K562 (cell line): ENCODE measurements around the gene TLX2. TPM values are rescaled to one million over a fixed set of nuclear protein-coding genes. Genes with fewer than 3 reads are reported as not detected.

Source experiments
- BHLHE40 ChIP-seq: IDR thresholded peaks from 2 replicates; pipeline ENCODE4 v1.6.1; 2011; ENCODE audit warnings: low read length, improper control_type of control experiment
- CAMTA2 ChIP-seq: fragments of 250-450 bp; sonication (Bioruptor Pico); conservative IDR thresholded peaks from 2 replicates; pipeline ENCODE4 v1.5.1; 2022
- CHD4 ChIP-seq: fragments of 200-600 bp; sonication (generic); IDR thresholded peaks from 3 replicates; pipeline ENCODE4 v1.6.1; 2012; ENCODE audit warnings: low read depth, mild to moderate bottlenecking, mixed read lengths, low read length, inconsistent platforms; ENCODE audit not compliant: insufficient read depth, insufficient replicate concordance, poor library complexity, severe bottlenecking
- FOXJ2 ChIP-seq: fragments of 200-800 bp; sonication (Bioruptor generic); IDR thresholded peaks from 2 replicates; pipeline ENCODE4 v1.6.1; 2016; ENCODE audit warnings: missing genetic modification characterization, missing compliant biosample characterization
- HLTF ChIP-seq: fragments of 450-650 bp; IDR thresholded peaks from 2 replicates; pipeline ENCODE4 v1.6.1; 2016
- KLF13 ChIP-seq: fragments of 450-650 bp; IDR thresholded peaks from 2 replicates; pipeline ENCODE4 v1.6.1; 2016; ENCODE audit warnings: missing genetic modification characterization, low read depth, mild to moderate bottlenecking, missing compliant biosample characterization, moderate library complexity, borderline replicate concordance
- L3MBTL2 ChIP-seq: fragments of 450-650 bp; IDR thresholded peaks from 2 replicates; pipeline ENCODE4 v1.6.1; 2016; ENCODE audit warnings: mild to moderate bottlenecking, moderate library complexity
- MYBL2 ChIP-seq, 2 experiments: fragments of 450-650 bp in 1 of 2; sonication (generic) in 1 of 2; formaldehyde crosslinking in 1 of 2; IDR thresholded peaks; 2 replicates each; pipeline versions ENCODE4 v1.6.1 to v1.8.1; 2017 to 2022; ENCODE audit warnings: borderline replicate concordance in 1 of 2, inconsistent platforms in 1 of 2, low read depth in 1 of 2, mild to moderate bottlenecking in 1 of 2, missing genetic modification reagents in 1 of 2, moderate library complexity in 1 of 2
- PTRF ChIP-seq: fragments of 450-650 bp; IDR thresholded peaks from 2 replicates; pipeline ENCODE4 v1.6.1; 2016; ENCODE audit warnings: mild to moderate bottlenecking, missing genetic modification characterization, missing compliant biosample characterization
- RBM39 ChIP-seq: fragments of 200-400 bp; formaldehyde crosslinking; optimal IDR thresholded peaks from 2 replicates; pipeline ENCODE3; 2018; ENCODE audit warnings: low read depth, low read length
- TBP ChIP-seq: optimal IDR thresholded peaks from 2 replicates; pipeline ENCODE3; 2011; ENCODE audit warnings: low read depth, low read length, improper control_type of control experiment
- THRAP3 ChIP-seq: fragments of 450-650 bp; IDR thresholded peaks from 2 replicates; pipeline ENCODE4 v1.6.1; 2016; ENCODE audit warnings: mild to moderate bottlenecking, inconsistent platforms, borderline replicate concordance
- ZNF316 ChIP-seq: fragments of 450-650 bp; IDR thresholded peaks from 2 replicates; pipeline ENCODE4 v1.6.1; 2016
- polyA plus RNA-seq, 8 experiments: library from polyadenylated mRNA; depleted of rRNA in 4 of 8; stranded (reverse) in 5 of 8; unstranded in 3 of 8; fragments of >200 nt; fragmentation: Nextera tagmentation in 2 of 8; fragmentation: Illumina TruSeq in 1 of 8; extraction: Ambion mirVana in 2 of 8; extraction: Trizol in 1 of 8; gene quantifications; 2 replicates each; pipeline versions ENCODE4 v1.2.1 to v1.2.3, GENCODE V29; 2011 to 2014; ENCODE audit warnings: inconsistent platforms in 1 of 8, missing spikeins in 1 of 8
- total RNA-seq, 7 experiments: library from RNA; depleted of rRNA in 6 of 7; stranded (reverse); fragments of >200 nt in 6 of 7; fragmentation: Illumina TruSeq in 2 of 7; extraction: Trizol in 2 of 7; gene quantifications; 2 replicates each; pipeline versions ENCODE4 v1.2.1 to v1.2.3, GENCODE V29; 2011 to 2021; ENCODE audit warnings: low replicate concordance in 1 of 7
- TF ChIP-seq, protein P1 (sequence below): fragments of 450-650 bp; IDR thresholded peaks from 2 replicates; pipeline ENCODE4 v1.6.1; 2017; ENCODE audit warnings: antibody characterized with exemption, mild to moderate bottlenecking
- TF ChIP-seq, protein P2 (sequence below): fragments of 250-450 bp; sonication (Bioruptor Pico); IDR thresholded peaks from 2 replicates; pipeline ENCODE4 v1.8.0; 2022; ENCODE audit warnings: moderate library complexity, mild to moderate bottlenecking, inconsistent platforms
- TF ChIP-seq, protein P3 (sequence below): sonication (generic); formaldehyde crosslinking; IDR thresholded peaks from 2 replicates; pipeline ENCODE4 v1.4.0; 2020; ENCODE audit warnings: mild to moderate bottlenecking, missing genetic modification reagents
- TF ChIP-seq, protein P4 (sequence below), 2 experiments: IDR thresholded peaks; 2 replicates each; pipeline ENCODE4 v1.6.1; 2011; ENCODE audit warnings: borderline replicate concordance in 1 of 2, control low read depth in 1 of 2, low read depth in 1 of 2, low read length in 1 of 2, mild to moderate bottlenecking in 1 of 2, mixed read lengths in 1 of 2, moderate library complexity in 1 of 2; ENCODE audit not compliant: insufficient read depth in 1 of 2, insufficient read length in 1 of 2, poor library complexity in 1 of 2, severe bottlenecking in 1 of 2; ENCODE audit errors: extremely low read depth in 1 of 2
- TF ChIP-seq, protein P5 (sequence below): fragments of 250-450 bp; sonication (Bioruptor Pico); IDR thresholded peaks from 2 replicates; pipeline ENCODE4 v1.6.1; 2021; ENCODE audit warnings: mild to moderate bottlenecking

Gene TLX2
- total and polyA plus RNA-seq, 9 of the 15 experiments (the other 6 are each of a cell fraction or from before 2014, with no cell fraction given), result not detected

DNA sequence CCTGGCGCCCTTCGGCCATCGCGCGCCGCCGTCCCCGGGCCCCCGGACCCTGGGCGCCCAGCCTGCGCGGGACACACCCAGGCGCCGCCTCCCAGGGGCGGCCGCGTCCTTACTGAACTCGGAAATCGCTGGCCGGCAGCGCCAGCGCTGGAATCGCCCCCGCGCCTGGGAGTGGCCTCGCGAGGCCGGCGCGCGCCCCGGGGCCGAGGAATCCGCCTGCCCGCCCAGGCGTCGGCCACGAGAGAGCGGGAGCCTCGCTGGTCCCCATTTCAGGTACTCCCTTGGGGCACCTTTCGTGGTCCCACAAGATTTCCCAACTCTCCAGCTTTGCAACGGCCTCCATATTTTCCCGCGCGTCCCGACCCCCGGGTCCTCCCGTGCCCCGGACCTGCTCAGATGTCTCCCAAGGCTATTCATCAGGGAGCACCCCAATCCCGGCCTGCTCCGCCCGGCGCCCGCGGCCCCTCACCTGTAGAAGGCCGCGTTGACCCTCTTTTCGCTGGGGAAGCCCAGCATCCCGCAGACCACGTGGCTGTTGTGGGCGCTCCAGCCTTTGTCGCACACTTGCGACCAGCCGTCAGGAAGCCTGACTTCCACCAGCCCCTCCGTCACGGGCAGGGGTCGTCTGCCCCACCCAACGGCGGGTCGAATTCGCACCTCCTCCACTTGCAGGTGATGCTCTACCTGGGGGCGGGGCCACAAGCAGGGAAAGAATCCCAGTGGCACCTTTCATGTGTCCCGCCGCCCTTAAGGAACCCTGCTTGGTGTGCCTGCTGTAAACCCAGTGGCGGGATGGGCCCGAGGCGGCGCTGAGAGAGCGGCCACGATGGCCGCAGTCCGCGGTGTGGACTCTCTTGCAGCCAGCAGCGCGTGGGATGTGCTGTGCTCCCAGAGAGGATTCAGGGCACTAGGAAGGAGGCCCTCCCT lies 34.9 kb downstream of the TLX2 start (continued):
- TF ChIP-seq, protein P1, sequence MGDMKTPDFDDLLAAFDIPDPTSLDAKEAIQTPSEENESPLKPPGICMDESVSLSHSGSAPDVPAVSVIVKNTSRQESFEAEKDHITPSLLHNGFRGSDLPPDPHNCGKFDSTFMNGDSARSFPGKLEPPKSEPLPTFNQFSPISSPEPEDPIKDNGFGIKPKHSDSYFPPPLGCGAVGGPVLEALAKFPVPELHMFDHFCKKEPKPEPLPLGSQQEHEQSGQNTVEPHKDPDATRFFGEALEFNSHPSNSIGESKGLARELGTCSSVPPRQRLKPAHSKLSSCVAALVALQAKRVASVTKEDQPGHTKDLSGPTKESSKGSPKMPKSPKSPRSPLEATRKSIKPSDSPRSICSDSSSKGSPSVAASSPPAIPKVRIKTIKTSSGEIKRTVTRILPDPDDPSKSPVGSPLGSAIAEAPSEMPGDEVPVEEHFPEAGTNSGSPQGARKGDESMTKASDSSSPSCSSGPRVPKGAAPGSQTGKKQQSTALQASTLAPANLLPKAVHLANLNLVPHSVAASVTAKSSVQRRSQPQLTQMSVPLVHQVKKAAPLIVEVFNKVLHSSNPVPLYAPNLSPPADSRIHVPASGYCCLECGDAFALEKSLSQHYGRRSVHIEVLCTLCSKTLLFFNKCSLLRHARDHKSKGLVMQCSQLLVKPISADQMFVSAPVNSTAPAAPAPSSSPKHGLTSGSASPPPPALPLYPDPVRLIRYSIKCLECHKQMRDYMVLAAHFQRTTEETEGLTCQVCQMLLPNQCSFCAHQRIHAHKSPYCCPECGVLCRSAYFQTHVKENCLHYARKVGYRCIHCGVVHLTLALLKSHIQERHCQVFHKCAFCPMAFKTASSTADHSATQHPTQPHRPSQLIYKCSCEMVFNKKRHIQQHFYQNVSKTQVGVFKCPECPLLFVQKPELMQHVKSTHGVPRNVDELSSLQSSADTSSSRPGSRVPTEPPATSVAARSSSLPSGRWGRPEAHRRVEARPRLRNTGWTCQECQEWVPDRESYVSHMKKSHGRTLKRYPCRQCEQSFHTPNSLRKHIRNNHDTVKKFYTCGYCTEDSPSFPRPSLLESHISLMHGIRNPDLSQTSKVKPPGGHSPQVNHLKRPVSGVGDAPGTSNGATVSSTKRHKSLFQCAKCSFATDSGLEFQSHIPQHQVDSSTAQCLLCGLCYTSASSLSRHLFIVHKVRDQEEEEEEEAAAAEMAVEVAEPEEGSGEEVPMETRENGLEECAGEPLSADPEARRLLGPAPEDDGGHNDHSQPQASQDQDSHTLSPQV, result peak; percentile 80
- TF ChIP-seq, protein P2, sequence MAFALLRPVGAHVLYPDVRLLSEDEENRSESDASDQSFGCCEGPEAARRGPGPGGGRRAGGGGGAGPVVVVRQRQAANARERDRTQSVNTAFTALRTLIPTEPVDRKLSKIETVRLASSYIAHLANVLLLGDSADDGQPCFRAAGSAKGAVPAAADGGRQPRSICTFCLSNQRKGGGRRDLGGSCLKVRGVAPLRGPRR (CRISPR knock-in tag), result no peak
- TF ChIP-seq FOXJ2 (tag), result no peak
- no peak for TF ChIP-seq CAMTA2 (CRISPR knock-in tag)
- TF ChIP-seq, protein P3, sequence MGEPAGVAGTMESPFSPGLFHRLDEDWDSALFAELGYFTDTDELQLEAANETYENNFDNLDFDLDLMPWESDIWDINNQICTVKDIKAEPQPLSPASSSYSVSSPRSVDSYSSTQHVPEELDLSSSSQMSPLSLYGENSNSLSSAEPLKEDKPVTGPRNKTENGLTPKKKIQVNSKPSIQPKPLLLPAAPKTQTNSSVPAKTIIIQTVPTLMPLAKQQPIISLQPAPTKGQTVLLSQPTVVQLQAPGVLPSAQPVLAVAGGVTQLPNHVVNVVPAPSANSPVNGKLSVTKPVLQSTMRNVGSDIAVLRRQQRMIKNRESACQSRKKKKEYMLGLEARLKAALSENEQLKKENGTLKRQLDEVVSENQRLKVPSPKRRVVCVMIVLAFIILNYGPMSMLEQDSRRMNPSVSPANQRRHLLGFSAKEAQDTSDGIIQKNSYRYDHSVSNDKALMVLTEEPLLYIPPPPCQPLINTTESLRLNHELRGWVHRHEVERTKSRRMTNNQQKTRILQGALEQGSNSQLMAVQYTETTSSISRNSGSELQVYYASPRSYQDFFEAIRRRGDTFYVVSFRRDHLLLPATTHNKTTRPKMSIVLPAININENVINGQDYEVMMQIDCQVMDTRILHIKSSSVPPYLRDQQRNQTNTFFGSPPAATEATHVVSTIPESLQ (CRISPR knock-in tag), result 0 out of 2 replicates have a peak, but pooled peaks have one; percentile 65
- no peak for TF ChIP-seq RBM39
- TF ChIP-seq PTRF (tag), result no peak
- TF ChIP-seq BHLHE40, result no peak
- TF ChIP-seq KLF13 (tag), result no peak
- TF ChIP-seq THRAP3, result no peak
- TF ChIP-seq HLTF, result no peak; the same call in 1 of the 2 replicates
- no peak for TF ChIP-seq MYBL2 (IDR thresholded peaks at IDR 0.05; ENCODE audit: low read depth)
- no peak for TF ChIP-seq MYBL2 (CRISPR knock-in tag; IDR thresholded peaks at IDR 0.05; ENCODE audit: borderline replicate concordance)
- no peak for TF ChIP-seq CHD4
- TF ChIP-seq TBP, result peak; percentile 56
- TF ChIP-seq L3MBTL2, result peak; percentile 97
- TF ChIP-seq ZNF316, result no peak
- TF ChIP-seq, protein P4, sequence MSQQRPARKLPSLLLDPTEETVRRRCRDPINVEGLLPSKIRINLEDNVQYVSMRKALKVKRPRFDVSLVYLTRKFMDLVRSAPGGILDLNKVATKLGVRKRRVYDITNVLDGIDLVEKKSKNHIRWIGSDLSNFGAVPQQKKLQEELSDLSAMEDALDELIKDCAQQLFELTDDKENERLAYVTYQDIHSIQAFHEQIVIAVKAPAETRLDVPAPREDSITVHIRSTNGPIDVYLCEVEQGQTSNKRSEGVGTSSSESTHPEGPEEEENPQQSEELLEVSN (IDR thresholded peaks at IDR 0.05; ENCODE audit: borderline replicate concordance in 1 of 2, extremely low read depth in 1 of 2, insufficient read depth in 1 of 2, insufficient read length in 1 of 2, low read depth in 1 of 2, low read length in 1 of 2, poor library complexity in 1 of 2, severe bottlenecking in 1 of 2), result peak; percentile 86 to 98
- TF ChIP-seq, protein P5, sequence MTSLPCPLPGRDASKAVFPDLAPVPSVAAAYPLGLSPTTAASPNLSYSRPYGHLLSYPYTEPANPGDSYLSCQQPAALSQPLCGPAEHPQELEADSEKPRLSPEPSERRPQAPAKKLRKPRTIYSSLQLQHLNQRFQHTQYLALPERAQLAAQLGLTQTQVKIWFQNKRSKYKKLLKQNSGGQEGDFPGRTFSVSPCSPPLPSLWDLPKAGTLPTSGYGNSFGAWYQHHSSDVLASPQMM (CRISPR knock-in tag), result no peak
